ENCODE measurements around the gene ORAI2. TPM values are rescaled to one million over a fixed set of nuclear protein-coding genes. Genes with fewer than 3 reads are reported as not detected.

The ORAI2 gene
- polyA plus RNA-seq, 1 donor (not counting 4 experiments of a cell fraction or from before 2014, with no cell fraction given), result 2.0 TPM

- Histone ChIP-seq H3K27ac (ENCODE audit: control insufficient read depth, insufficient read depth, low read length) (no peak overlapping the region), H3K79me2 (ENCODE audit: control insufficient read depth, insufficient read depth, low read length) (peaks cover 16% of the 10 kb centered on the region), H3K27me3 (ENCODE audit: control insufficient read depth, extremely low read depth, insufficient read depth, low read length) (no peaks in the 10 kb centered on the region), H3K9me3 (ENCODE audit: control insufficient read depth, low read depth, low read length) (no peaks in the 10 kb centered on the region), H3K36me3 (ENCODE audit: control insufficient read depth in 2 of 2, extremely low read depth in 1 of 2, insufficient read depth in 2 of 2, low read length in 2 of 2) (peaks cover 0 to 3% of the 10 kb centered on the region in 2 experiments), H3K4me2 (ENCODE audit: control insufficient read depth, extremely low read depth, insufficient read depth, low read depth, low read length) (peak overlapping the region; percentile 92), H4K20me1 (ENCODE audit: control insufficient read depth, extremely low read depth, insufficient read depth, low read length) (no peaks in the 10 kb centered on the region), H3K4me3 (ENCODE audit: control insufficient read depth in 2 of 3, extremely low read depth in 1 of 3, insufficient read depth in 2 of 3, low read depth in 1 of 3, low read length in 3 of 3) (peak overlapping the region; percentile 26 to 100 (median 100)), H3K4me1 (ENCODE audit: control insufficient read depth, extremely low read depth, insufficient read depth, low read length) (peaks cover 14% of the 10 kb centered on the region), H3K9ac (ENCODE audit: control insufficient read depth, extremely low read depth, insufficient read depth, low read length) (peak overlapping the region; percentile 82), H2AFZ (ENCODE audit: control insufficient read depth, low read length) (no peak overlapping the region), H3K9me1 (ENCODE audit: control insufficient read depth, extremely low read depth, insufficient read depth, low read length) (no peaks in the 10 kb centered on the region)
- no peak for DNase-seq (ENCODE audit: low read depth, low spot score)
- dilution Hi-C loops (cut with MboI; ENCODE audit: extremely low pct_ligation_motif_present, low sequenced_read_pairs), result no loop called here
- TF ChIP-seq CTCF (optimal IDR thresholded peaks at IDR 0.05 in 1 of 3, IDR thresholded peaks at IDR 0.05 in 1 of 3, conservative IDR thresholded peaks at IDR 0.05 in 1 of 3; ENCODE audit: extremely low read depth in 1 of 3, insufficient read depth in 2 of 3, low read length in 3 of 3) (no peak), EZH2 (IDR thresholded peaks at IDR 0.05; ENCODE audit: low read length) (no peak)
- no peak for FAIRE-seq
These were observed 32.7 kb downstream of the ORAI2 start for GRCh38 chr7:102466097-102466496.

GRCh38 chr7:102467581-102468477 is 34.5 kb downstream of the ORAI2 start:
- H3K79me2 ChIP-seq (ENCODE audit: control insufficient read depth, insufficient read depth, low read length), result peaks cover 16% of the 10 kb centered on the region
- no peak overlapping the region for H3K27ac ChIP-seq (ENCODE audit: control insufficient read depth, insufficient read depth, low read length)
- DNase-seq (ENCODE audit: low read depth, low spot score) (no peak), FAIRE-seq (no peak)
- H3K4me2 ChIP-seq (ENCODE audit: control insufficient read depth, extremely low read depth, insufficient read depth, low read depth, low read length), result no peak overlapping the region
- H3K4me1 ChIP-seq (ENCODE audit: control insufficient read depth, extremely low read depth, insufficient read depth, low read length), result peaks cover 14% of the 10 kb centered on the region
- no peak overlapping the region for H3K9ac ChIP-seq (ENCODE audit: control insufficient read depth, extremely low read depth, insufficient read depth, low read length)
- no peak overlapping the region for H2AFZ ChIP-seq (ENCODE audit: control insufficient read depth, low read length)
- H3K9me3 ChIP-seq (ENCODE audit: control insufficient read depth, low read depth, low read length), result no peaks in the 10 kb centered on the region
- H3K9me1 ChIP-seq (ENCODE audit: control insufficient read depth, extremely low read depth, insufficient read depth, low read length), result no peaks in the 10 kb centered on the region
- H3K36me3 ChIP-seq (ENCODE audit: control insufficient read depth in 2 of 2, extremely low read depth in 1 of 2, insufficient read depth in 2 of 2, low read length in 2 of 2), result peaks cover 5 to 8% of the 10 kb centered on the region in 2 experiments
- dilution Hi-C loops (cut with MboI; ENCODE audit: extremely low pct_ligation_motif_present, low sequenced_read_pairs), result no loop called here
- no peak overlapping the region for H3K4me3 ChIP-seq (ENCODE audit: control insufficient read depth in 2 of 3, extremely low read depth in 1 of 3, insufficient read depth in 2 of 3, low read depth in 1 of 3, low read length in 3 of 3)
- H3K27me3 ChIP-seq (ENCODE audit: control insufficient read depth, extremely low read depth, insufficient read depth, low read length), result no peaks in the 10 kb centered on the region
- no peaks in the 10 kb centered on the region for H4K20me1 ChIP-seq (ENCODE audit: control insufficient read depth, extremely low read depth, insufficient read depth, low read length)
- no peak for TF ChIP-seq CTCF (optimal IDR thresholded peaks at IDR 0.05 in 1 of 3, IDR thresholded peaks at IDR 0.05 in 1 of 3, conservative IDR thresholded peaks at IDR 0.05 in 1 of 3; ENCODE audit: extremely low read depth in 1 of 3, insufficient read depth in 2 of 3, low read length in 3 of 3)
- TF ChIP-seq EZH2 (IDR thresholded peaks at IDR 0.05; ENCODE audit: low read length), result no peak
